Right lobe of liver (tissue), 6 donors: ENCODE data around the gene KAZN. TPM values are rescaled to one million over a fixed set of nuclear protein-coding genes. Genes with fewer than 3 reads are reported as not detected.

Experiments used
- ATAC-seq, 4 donors: fragments of 200-7000 bp; cut with Tn5 transposase; one replicate each; pipeline ENCODE4 v1.9.1; 2020; ENCODE audit warnings: mild to moderate bottlenecking in 4 of 4, moderate library complexity in 4 of 4
- DNase-seq, 3 donors: peaks; one replicate each; pipeline ENCODE4 v3.0.0-alpha.2; 2020
- H3K27ac ChIP-seq, 3 donors: fragments of 200-600 bp; one replicate each; pipeline ENCODE4 v1.8.0; 2022
- H3K27me3 ChIP-seq, 2 donors: fragments of 200-600 bp; one replicate each; pipeline ENCODE4 v1.8.0; 2022
- H3K36me3 ChIP-seq, 4 donors: fragments of 200-600 bp; sonication (generic) in 1 of 4; one replicate each; pipeline versions ENCODE4 v1.5.1 to v1.8.0; 2017 to 2022; ENCODE audit warnings: control low read depth in 1 of 4
- H3K4me1 ChIP-seq, 4 donors: fragments of 200-600 bp; sonication (generic) in 1 of 4; one replicate each; pipeline versions ENCODE4 v1.5.1 to v1.8.0; 2017 to 2022; ENCODE audit warnings: control low read depth in 1 of 4
- H3K4me3 ChIP-seq, 3 donors: fragments of 200-600 bp; one replicate each; pipeline ENCODE4 v1.8.0; 2022
- H3K9me3 ChIP-seq, 4 donors: fragments of 200-600 bp; sonication (generic) in 1 of 4; one replicate each; pipeline versions ENCODE4 v1.5.1 to v1.8.0; 2017 to 2022; ENCODE audit warnings: control low read depth in 1 of 4
- CTCF ChIP-seq, 4 donors: fragments of 200-600 bp in 3 of 4; fragments of 450-650 bp in 1 of 4; IDR thresholded peaks; one replicate each; pipeline versions ENCODE4 v1.5.1 to v1.8.0; 2016 to 2022; ENCODE audit warnings: antibody characterized with exemption in 4 of 4, mild to moderate bottlenecking in 2 of 4
- POLR2A ChIP-seq: fragments of 450-650 bp; IDR thresholded peaks from one replicate; pipeline ENCODE4 v1.6.1; 2017; ENCODE audit warnings: antibody characterized with exemption, mild to moderate bottlenecking
- WGBS: methylation state at CpG from one replicate; pipeline ENCODE4 v1.1.6; 2018; ENCODE audit warnings: low coverage, low lambda C conversion rate; ENCODE audit not compliant: insufficient coverage; ENCODE audit errors: missing lambda C conversion rate; 5-methylcytosine and 5-hydroxymethylcytosine counted together
- intact Hi-C, 2 donors: fragments of 100-400 bp; cut with DNase I; formaldehyde crosslinking; loops; one replicate each; pipeline versions ENCODE4 v1.11.2 to v1.14.1; 2022
- total RNA-seq, 6 experiments: library from RNA; depleted of rRNA in 2 of 6; stranded (reverse); fragments of >200 nt in 2 of 6; fragmentation: NEBNext Ultra II Directional in 3 of 6; extraction: Animal tissue kit (Norgen Biotek cat#: 25700) in 3 of 6; gene quantifications; one replicate each; pipeline versions ENCODE4 v1.1.0 to v1.2.4, GENCODE V29; 2016 to 2023
- donor health status: DM: no; HTN: yes; CAD: no.
- donor health status: DM: no; HTN: no; CAD: no.
- donor health status: DM: no; HTN: no; CAD: no.
- donor health status: DM: no; HTN: yes; CAD: no.
- donor health status: DM: no; HTN: yes; CAD: no.

KAZN gene
- total RNA-seq, 6 experiments from 2014 or later: 1.5 to 7.2 (median 2.7) TPM

- H3K4me3 ChIP-seq: no peak overlapping the region
- ATAC-seq (no peak), DNase-seq (no peak)
- H3K36me3 ChIP-seq: no peaks in the 10 kb centered on the region
- no peaks in the 10 kb centered on the region for H3K9me3 ChIP-seq
- 54% methylated on average over 5 of the region's 5 CpGs for WGBS
- intact Hi-C loops: no loop called here
- no peaks in the 10 kb centered on the region for H3K4me1 ChIP-seq
- TF ChIP-seq POLR2A: no peak
- TF ChIP-seq CTCF (IDR thresholded peaks at IDR 0.05): no peak
- no peak overlapping the region for H3K27ac ChIP-seq
- peaks cover 0 to 18% of the 10 kb centered on the region in 2 donors for H3K27me3 ChIP-seq
Observed at GRCh38 chr1:14594045-14594444, 4.4 kb upstream of the KAZN start.

- H3K36me3 ChIP-seq: no peaks in the 10 kb centered on the region
- WGBS: 67% methylated on average over 5 of the region's 5 CpGs
- no peak for DNase-seq
- H3K9me3 ChIP-seq: no peaks in the 10 kb centered on the region
- no peak overlapping the region for H3K4me3 ChIP-seq
- H3K4me1 ChIP-seq: no peaks in the 10 kb centered on the region
- H3K27ac ChIP-seq: no peak overlapping the region
- intact Hi-C loops: no loop called here
- H3K27me3 ChIP-seq: peaks cover 0 to 21% of the 10 kb centered on the region in 2 donors
- TF ChIP-seq POLR2A (no peak), CTCF (IDR thresholded peaks at IDR 0.05) (no peak)
- no peak for ATAC-seq
Observed at GRCh38 chr1:14596591-14596990, 1.9 kb upstream of the KAZN start.

GRCh38 chr1:14597343-14598006, 1.0 kb upstream of the KAZN start:
- WGBS: 14% methylated on average over 9 of the region's 10 CpGs
- no peaks in the 10 kb centered on the region for H3K9me3 ChIP-seq
- peaks cover 0 to 21% of the 10 kb centered on the region in 2 donors for H3K27me3 ChIP-seq
- H3K4me3 ChIP-seq: no peak overlapping the region
- intact Hi-C loops: no loop called here
- H3K4me1 ChIP-seq: no peaks in the 10 kb centered on the region
- no peaks in the 10 kb centered on the region for H3K36me3 ChIP-seq
- TF ChIP-seq POLR2A (no peak), CTCF (IDR thresholded peaks at IDR 0.05) (no peak)
- ATAC-seq: no peak
- no peak overlapping the region for H3K27ac ChIP-seq
- DNase-seq: no peak

- peaks cover 0 to 21% of the 10 kb centered on the region in 2 donors for H3K27me3 ChIP-seq
- TF ChIP-seq POLR2A (no peak), CTCF (IDR thresholded peaks at IDR 0.05) (no peak)
- H3K9me3 ChIP-seq: no peaks in the 10 kb centered on the region
- WGBS: 0% methylated on average over 2 of the region's 26 CpGs
- peak in 1 of 4 donors; percentile 36 for ATAC-seq
- no peaks in the 10 kb centered on the region for H3K4me1 ChIP-seq
- intact Hi-C loops: no loop called here
- no peak for DNase-seq
- no peaks in the 10 kb centered on the region for H3K36me3 ChIP-seq
- H3K27ac ChIP-seq: no peak overlapping the region
- no peak overlapping the region for H3K4me3 ChIP-seq
Observed at GRCh38 chr1:14598007-14598497, 433 bp upstream of the KAZN start.
